ENCODE results near the gene CCBE1. TPM values are rescaled to one million over a fixed set of nuclear protein-coding genes. Genes with fewer than 3 reads are reported as not detected.
A peak's percentile ranks its signal among the peaks of the same experiment; 100 is the strongest.

The CCBE1 gene
- total RNA-seq, 4 donors from 2014 or later, result 0.18 to 2.8 (median 1.6) TPM

DNA sequence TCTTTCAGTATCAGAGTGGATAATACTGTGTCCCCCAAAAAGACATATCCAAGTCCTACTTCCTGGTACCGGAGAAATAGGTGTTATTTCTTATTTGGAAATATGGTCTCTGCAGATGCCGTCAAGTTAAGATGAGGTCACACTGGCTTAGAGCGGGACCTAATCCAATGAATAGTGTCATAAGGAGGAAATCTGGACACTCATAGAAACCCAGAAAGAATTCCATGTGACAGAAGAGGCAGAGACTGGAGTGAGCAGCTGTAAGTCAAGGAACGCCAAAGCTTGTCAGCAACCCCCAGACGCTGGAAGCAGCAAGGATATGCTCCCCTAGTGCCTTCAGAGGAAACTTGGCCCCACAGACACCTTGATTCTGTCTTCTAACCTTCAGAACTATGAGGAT is 69.8 kb downstream of the CCBE1 start:
- no peaks in the 10 kb centered on the region for H3K27me3 ChIP-seq
- no peaks in the 10 kb centered on the region for H3K36me3 ChIP-seq
- H3K4me1 ChIP-seq, result no peaks in the 10 kb centered on the region
- H3K9me3 ChIP-seq, result no peaks in the 10 kb centered on the region
- DNase-seq, result no peak
- no peak overlapping the region for H3K4me3 ChIP-seq
- TF ChIP-seq, protein P1, sequence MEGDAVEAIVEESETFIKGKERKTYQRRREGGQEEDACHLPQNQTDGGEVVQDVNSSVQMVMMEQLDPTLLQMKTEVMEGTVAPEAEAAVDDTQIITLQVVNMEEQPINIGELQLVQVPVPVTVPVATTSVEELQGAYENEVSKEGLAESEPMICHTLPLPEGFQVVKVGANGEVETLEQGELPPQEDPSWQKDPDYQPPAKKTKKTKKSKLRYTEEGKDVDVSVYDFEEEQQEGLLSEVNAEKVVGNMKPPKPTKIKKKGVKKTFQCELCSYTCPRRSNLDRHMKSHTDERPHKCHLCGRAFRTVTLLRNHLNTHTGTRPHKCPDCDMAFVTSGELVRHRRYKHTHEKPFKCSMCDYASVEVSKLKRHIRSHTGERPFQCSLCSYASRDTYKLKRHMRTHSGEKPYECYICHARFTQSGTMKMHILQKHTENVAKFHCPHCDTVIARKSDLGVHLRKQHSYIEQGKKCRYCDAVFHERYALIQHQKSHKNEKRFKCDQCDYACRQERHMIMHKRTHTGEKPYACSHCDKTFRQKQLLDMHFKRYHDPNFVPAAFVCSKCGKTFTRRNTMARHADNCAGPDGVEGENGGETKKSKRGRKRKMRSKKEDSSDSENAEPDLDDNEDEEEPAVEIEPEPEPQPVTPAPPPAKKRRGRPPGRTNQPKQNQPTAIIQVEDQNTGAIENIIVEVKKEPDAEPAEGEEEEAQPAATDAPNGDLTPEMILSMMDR (IDR thresholded peaks at IDR 0.05), result no peak
- no peak for TF ChIP-seq POLR2A (IDR thresholded peaks at IDR 0.05)
- H3K27ac ChIP-seq, result no peak overlapping the region

DNA sequence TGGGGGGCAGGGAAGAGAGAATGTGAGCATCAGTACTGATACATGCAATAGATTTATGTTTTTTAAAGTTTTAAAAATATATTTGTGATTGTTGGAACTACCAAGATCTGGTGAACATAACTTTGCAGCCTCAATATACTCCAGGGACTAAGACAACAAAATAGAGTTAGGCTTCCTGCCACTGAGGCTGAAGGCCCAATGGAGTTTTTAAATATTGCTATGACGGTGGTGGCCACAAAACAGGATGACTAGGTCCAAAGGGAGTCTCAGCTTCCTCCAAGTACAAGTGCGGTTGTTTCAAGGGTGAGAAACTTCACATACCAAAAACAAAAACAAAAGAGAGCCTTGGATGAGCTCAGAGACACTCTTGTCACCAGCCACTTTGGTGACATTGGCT is 72.9 kb downstream of the CCBE1 start:
- no peak overlapping the region for H3K4me3 ChIP-seq
- DNase-seq, result no peak
- H3K9me3 ChIP-seq, result no peaks in the 10 kb centered on the region
- H3K27ac ChIP-seq, result no peak overlapping the region
- H3K27me3 ChIP-seq, result no peaks in the 10 kb centered on the region
- TF ChIP-seq, protein P1 (IDR thresholded peaks at IDR 0.05), result no peak
- no peak for TF ChIP-seq POLR2A (IDR thresholded peaks at IDR 0.05)
- no peaks in the 10 kb centered on the region for H3K36me3 ChIP-seq
- no peaks in the 10 kb centered on the region for H3K4me1 ChIP-seq

DNA sequence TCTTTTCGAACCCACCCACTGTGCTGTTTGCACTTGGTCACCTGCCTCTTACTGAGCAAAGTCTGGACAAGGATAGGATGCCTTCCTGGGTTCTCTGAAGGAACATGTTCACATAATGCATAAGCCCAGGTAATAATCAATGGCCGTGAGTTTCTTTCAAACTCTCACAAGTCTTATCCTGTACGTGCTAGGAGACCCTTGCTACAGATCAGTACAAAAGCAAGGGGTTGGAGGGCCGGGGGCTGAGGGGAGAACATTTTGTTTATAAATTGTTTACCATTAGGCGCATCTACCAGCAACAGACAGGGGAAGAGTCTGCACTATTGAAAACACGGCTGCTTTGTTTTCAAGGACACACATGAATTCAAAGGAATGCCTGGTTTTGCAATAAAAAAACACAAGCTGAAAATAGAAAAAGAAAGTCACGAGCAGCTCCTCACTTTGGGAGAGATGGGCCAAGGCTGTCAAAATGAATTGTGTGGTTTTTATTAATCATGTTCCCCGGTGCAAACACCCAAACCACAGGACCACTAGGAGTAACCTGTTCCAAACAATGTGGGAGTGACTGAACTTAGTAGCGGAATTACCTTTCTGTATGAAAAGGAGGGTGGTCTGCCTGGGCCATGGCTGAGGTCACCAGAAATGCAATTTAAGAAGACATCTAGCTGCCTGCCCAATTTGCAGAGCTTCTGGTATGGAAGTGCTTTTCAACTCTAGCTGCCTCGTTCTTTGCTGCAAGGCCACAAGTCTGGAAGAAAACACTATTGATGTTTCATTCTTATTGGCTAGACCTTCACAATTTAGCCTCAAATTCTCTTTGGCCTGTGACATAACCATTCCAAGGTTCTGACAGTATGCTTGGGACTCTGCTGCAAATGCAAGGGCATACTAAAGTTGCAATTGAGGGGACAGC is 73.5 kb downstream of the CCBE1 start:
- H3K9me3 ChIP-seq, result no peaks in the 10 kb centered on the region
- H3K27ac ChIP-seq, result peak overlapping the region in 1 of 4 donors; percentile 13
- H3K4me3 ChIP-seq, result no peak overlapping the region
- H3K27me3 ChIP-seq, result no peaks in the 10 kb centered on the region
- no peaks in the 10 kb centered on the region for H3K36me3 ChIP-seq
- no peaks in the 10 kb centered on the region for H3K4me1 ChIP-seq
- no peak for TF ChIP-seq POLR2A (IDR thresholded peaks at IDR 0.05)
- TF ChIP-seq, protein P1 (IDR thresholded peaks at IDR 0.05), result no peak
- no peak for DNase-seq

DNA sequence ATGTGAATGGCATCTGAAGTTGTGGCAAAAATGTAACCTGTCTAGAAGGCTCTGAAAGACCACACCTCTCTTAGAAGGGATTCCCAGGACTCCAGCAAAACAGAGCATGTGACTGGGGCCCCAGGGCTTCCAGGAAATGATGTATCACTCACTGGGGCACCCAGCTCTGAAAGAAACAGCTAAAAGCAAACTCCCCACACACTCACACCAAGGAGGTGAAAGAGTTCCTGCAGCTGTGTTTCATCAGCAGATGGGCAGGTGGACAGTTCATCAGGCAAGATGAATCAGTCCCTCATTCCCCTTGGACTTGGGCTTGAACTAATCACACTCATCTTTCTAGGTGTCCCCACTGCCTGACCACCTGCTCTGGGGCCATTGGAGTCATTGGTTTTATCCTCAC is 76.2 kb downstream of the CCBE1 start:
- no peak overlapping the region for H3K4me3 ChIP-seq
- H3K36me3 ChIP-seq, result no peaks in the 10 kb centered on the region
- no peak for DNase-seq
- no peaks in the 10 kb centered on the region for H3K27me3 ChIP-seq
- no peaks in the 10 kb centered on the region for H3K9me3 ChIP-seq
- no peaks in the 10 kb centered on the region for H3K4me1 ChIP-seq
- TF ChIP-seq POLR2A (IDR thresholded peaks at IDR 0.05), result no peak
- TF ChIP-seq, protein P1 (IDR thresholded peaks at IDR 0.05), result no peak
- H3K27ac ChIP-seq, result no peak overlapping the region

DNA sequence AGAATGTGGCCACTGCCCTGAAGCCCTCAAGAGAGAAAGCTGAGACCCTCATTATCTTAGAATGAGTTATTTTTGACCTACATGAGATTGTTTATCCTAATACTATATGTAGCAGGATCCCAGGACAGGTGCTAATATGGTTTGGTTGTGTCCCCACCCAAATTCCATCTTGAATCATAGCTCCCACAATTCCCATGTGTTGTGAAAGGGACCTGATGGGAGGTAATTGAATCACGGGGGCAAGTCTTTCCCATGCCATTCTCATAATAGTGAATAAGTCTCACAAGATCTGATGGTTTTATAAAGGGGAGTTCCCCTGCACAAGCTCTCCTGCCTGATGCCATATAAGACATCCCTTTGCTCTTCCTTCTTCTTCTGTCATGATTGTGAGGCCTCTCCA is 76.8 kb downstream of the CCBE1 start:
- Histone ChIP-seq H3K4me1 (no peaks in the 10 kb centered on the region), H3K4me3 (no peak overlapping the region), H3K9me3 (no peaks in the 10 kb centered on the region), H3K27me3 (no peaks in the 10 kb centered on the region), H3K36me3 (no peaks in the 10 kb centered on the region), H3K27ac (no peak overlapping the region)
- DNase-seq, result no peak
- TF ChIP-seq, protein P1 (IDR thresholded peaks at IDR 0.05), result no peak
- TF ChIP-seq POLR2A (IDR thresholded peaks at IDR 0.05), result no peak
